A549 (cell line): ENCODE results near the gene RBL1. TPM values are rescaled to one million over a fixed set of nuclear protein-coding genes. Genes with fewer than 3 reads are reported as not detected.

Experiments used
- ATAC-seq, 2 experiments: fragments of 200-7000 bp in 1 of 2; fragments of >200 bp in 1 of 2; cut with Nextera tagmentation in 1 of 2; cut with Tn5 transposase in 1 of 2; 3 replicates each; pipeline versions ENCODE4 v1.8.0 to v1.9.1; 2018 to 2020; ENCODE audit warnings: mild to moderate bottlenecking in 1 of 2, moderate library complexity in 1 of 2
- CTCF ChIA-PET: fragments of 300-600 bp; sonication (Branson Sonifier 250); formaldehyde crosslinking; extraction: SDS; loops from one replicate; lab custom pipeline; 2021; ENCODE audit warnings: antibody characterized with exemption, inconsistent platforms; lab: Yijun Ruan, JAX
- POLR2A ChIA-PET: fragments of 350-600 bp; formaldehyde crosslinking; extraction: SDS; loops from one replicate; lab custom pipeline; 2021; ENCODE audit warnings: antibody characterized with exemption, inconsistent platforms; lab: Yijun Ruan, JAX
- DNase-seq, 2 experiments: peaks; one replicate each; pipeline versions ENCODE4 v3.0.0 to v3.0.0-alpha.2; 2011 to 2016; ENCODE audit warnings: low read depth in 1 of 2, low spot score in 1 of 2
- FAIRE-seq: peaks from 2 replicates; lab custom pipeline; 2011; peaks lifted over from hg19 to GRCh38; lab: Jason Lieb, UNC
- H3K27ac ChIP-seq, 2 experiments: fragments of >200 bp; sonication (Bioruptor Twin); formaldehyde crosslinking; 3 replicates each; pipeline ENCODE4 v1.5.1; 2016 to 2017
- H3K4me1 ChIP-seq: fragments of >200 bp; sonication (Bioruptor Twin); formaldehyde crosslinking; 3 replicates; pipeline ENCODE4 v1.6.1; 2016
- H3K4me2 ChIP-seq: fragments of >200 bp; sonication (Bioruptor Twin); formaldehyde crosslinking; 3 replicates; pipeline ENCODE4 v1.6.1; 2016
- H3K4me3 ChIP-seq: fragments of >200 bp; sonication (Bioruptor Twin); formaldehyde crosslinking; 3 replicates; pipeline ENCODE4 v1.5.1; 2016
- H3K9me3 ChIP-seq: fragments of >200 bp; sonication (Bioruptor Twin); formaldehyde crosslinking; 3 replicates; pipeline ENCODE4 v1.6.1; 2016
- CBX8 ChIP-seq: fragments of 200-600 bp; sonication (generic); IDR thresholded peaks from 2 replicates; pipeline ENCODE4 v1.6.1; 2016
- CEBPB ChIP-seq, 2 experiments: fragments of >200 bp in 1 of 2; sonication (Bioruptor Twin) in 1 of 2; formaldehyde crosslinking in 1 of 2; IDR thresholded peaks; 2 replicates each; pipeline ENCODE4 v1.6.1; 2012 to 2016
- CTCF ChIP-seq: fragments of >200 bp; sonication (Bioruptor Twin); formaldehyde crosslinking; IDR thresholded peaks from 3 replicates; pipeline ENCODE4 v1.5.1; 2016
- FOSL2 ChIP-seq, 2 experiments: fragments of 450-650 bp in 1 of 2; fragments of >200 bp in 1 of 2; sonication (Bioruptor Twin) in 1 of 2; formaldehyde crosslinking; IDR thresholded peaks; 2 replicates each; pipeline versions ENCODE4 v1.5.0 to v1.6.1; 2016 to 2020; ENCODE audit warnings: mild to moderate bottlenecking in 1 of 2, moderate library complexity in 1 of 2
- GATA3 ChIP-seq: IDR thresholded peaks from 2 replicates; pipeline ENCODE4 v1.6.1; 2012; ENCODE audit warnings: borderline replicate concordance
- HOXA7 ChIP-seq: fragments of 250-450 bp; sonication (Bioruptor Pico); IDR thresholded peaks from 2 replicates; pipeline ENCODE4 v1.5.0; 2020; ENCODE audit warnings: mild to moderate bottlenecking, moderate library complexity
- HOXB13 ChIP-seq: fragments of 250-450 bp; sonication (Bioruptor Pico); IDR thresholded peaks from 2 replicates; pipeline ENCODE4 v1.5.0; 2020; ENCODE audit warnings: low read depth, mild to moderate bottlenecking, moderate library complexity
- MAFK ChIP-seq: fragments of 450-650 bp; IDR thresholded peaks from 2 replicates; pipeline ENCODE4 v1.6.1; 2014; ENCODE audit not compliant: partially characterized antibody
- MYC ChIP-seq: IDR thresholded peaks from 2 replicates; pipeline ENCODE4 v1.6.1; 2012; ENCODE audit warnings: mild to moderate bottlenecking, inconsistent platforms, low read length, improper control_type of control experiment, borderline replicate concordance
- POLR2AphosphoS2 ChIP-seq: conservative IDR thresholded peaks from 2 replicates; pipeline ENCODE4 v1.6.1; 2012; ENCODE audit warnings: low read length, improper control_type of control experiment, inconsistent platforms
- RCOR1 ChIP-seq: fragments of 150-350 bp; IDR thresholded peaks from 2 replicates; pipeline ENCODE4 v1.6.1; 2014; ENCODE audit warnings: antibody characterized with exemption, low read length, low read depth
- RFX5 ChIP-seq: fragments of 450-650 bp; IDR thresholded peaks from 2 replicates; pipeline ENCODE4 v1.7.1; 2014; ENCODE audit warnings: antibody characterized with exemption, mild to moderate bottlenecking, moderate library complexity
- SMC3 ChIP-seq: fragments of >200 bp; sonication (Bioruptor Twin); formaldehyde crosslinking; IDR thresholded peaks from 3 replicates; pipeline ENCODE4 v1.6.1; 2018; ENCODE audit warnings: inconsistent platforms
- TFCP2L1 ChIP-seq: fragments of 250-450 bp; sonication (Bioruptor Pico); IDR thresholded peaks from 2 replicates; pipeline ENCODE4 v1.5.0; 2021; ENCODE audit warnings: mild to moderate bottlenecking
- ZNF302 ChIP-seq: fragments of 250-450 bp; sonication (Bioruptor Pico); IDR thresholded peaks from 2 replicates; pipeline ENCODE4 v1.9.0; 2021; ENCODE audit warnings: inconsistent platforms, mild to moderate bottlenecking, moderate library complexity
- ZSCAN20 ChIP-seq: fragments of 250-450 bp; sonication (Bioruptor Pico); IDR thresholded peaks from 2 replicates; pipeline ENCODE4 v1.8.0; 2022; ENCODE audit warnings: mild to moderate bottlenecking, moderate library complexity
- WGBS: methylation state at CpG from one replicate; pipeline ENCODE4 v1.1.6; 2017; ENCODE audit errors: missing lambda C conversion rate; 5-methylcytosine and 5-hydroxymethylcytosine counted together
- polyA plus RNA-seq, 4 experiments: library from polyadenylated mRNA; depleted of rRNA in 3 of 4; stranded (reverse); fragments of >200 nt; fragmentation: RNase III in 1 of 4; extraction: RNeasy Plus Mini Kit Qiagen cat#74134 plus additional on column Dnase treatment in 1 of 4; gene quantifications; 2 replicates in 3 of 4; 3 replicates in 1 of 4; pipeline ENCODE4 v1.2.3, GENCODE V29; 2011 to 2017
- TF ChIP-seq, protein P1 (sequence below): IDR thresholded peaks from 2 replicates; pipeline ENCODE4 v1.6.1; 2012; ENCODE audit warnings: low read depth, borderline replicate concordance
- TF ChIP-seq, protein P2 (sequence below): fragments of 250-450 bp; sonication (Bioruptor Pico); IDR thresholded peaks from 2 replicates; pipeline ENCODE4 v1.5.0; 2021; ENCODE audit warnings: mild to moderate bottlenecking, moderate library complexity, borderline replicate concordance

RBL1 gene
- polyA plus RNA-seq, 2 of the 4 experiments (the other 2 are of a cell fraction): 10.2 to 17.1 TPM

DNA sequence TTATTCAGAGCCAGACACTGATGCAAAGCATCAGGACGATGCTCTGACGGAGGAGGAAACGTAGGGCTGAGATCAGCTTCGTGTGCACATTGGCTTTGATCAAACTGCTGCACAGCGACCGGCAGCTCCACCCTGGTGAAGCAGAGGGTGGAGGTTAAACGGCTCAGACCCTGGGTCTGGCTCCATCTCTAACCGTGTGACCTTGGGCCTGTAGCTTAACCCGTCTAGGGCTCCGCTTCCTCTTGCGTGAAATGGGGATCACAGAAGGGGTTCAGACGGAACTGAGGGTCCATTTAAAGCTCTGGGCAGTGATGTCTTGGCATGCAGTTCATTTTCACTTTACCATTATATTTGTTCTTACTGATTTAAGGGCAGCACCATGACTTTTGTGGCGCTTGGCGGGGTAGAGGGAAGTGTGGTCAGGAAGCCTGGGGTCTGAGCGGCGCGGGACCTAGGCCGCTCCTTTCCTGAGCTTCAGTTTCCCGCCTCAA, 644 bp downstream of the RBL1 start:
- CTCF ChIA-PET: interaction anchor here (1.3 to 1.6 kb wide), 2 partner anchors 78 to 97 kb away, joined by 4 to 5 read pairs; no protein-coding TSS in a partner anchor
- no peaks in the 10 kb centered on the region for H3K9me3 ChIP-seq
- peak overlapping the region; percentile 89 to 93 for H3K27ac ChIP-seq
- POLR2A ChIA-PET: interaction anchor here (0.9 to 1.3 kb wide), 2 partner anchors 41 to 84 kb away, joined by 3 to 9 read pairs; partner anchors contain the start of genes MROH8 and RPN2
- DNase-seq (peak in 1 of 2 experiments; percentile 35), ATAC-seq (peak; percentile 48 to 54), FAIRE-seq (no peak)
- TF ChIP-seq, protein P1, sequence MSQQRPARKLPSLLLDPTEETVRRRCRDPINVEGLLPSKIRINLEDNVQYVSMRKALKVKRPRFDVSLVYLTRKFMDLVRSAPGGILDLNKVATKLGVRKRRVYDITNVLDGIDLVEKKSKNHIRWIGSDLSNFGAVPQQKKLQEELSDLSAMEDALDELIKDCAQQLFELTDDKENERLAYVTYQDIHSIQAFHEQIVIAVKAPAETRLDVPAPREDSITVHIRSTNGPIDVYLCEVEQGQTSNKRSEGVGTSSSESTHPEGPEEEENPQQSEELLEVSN: 0 out of 2 replicates have a peak, but pooled peaks have one; percentile 10
- no peak for TF ChIP-seq SMC3
- TF ChIP-seq, all 56 proteins: peak for 1
- Histone ChIP-seq H3K4me2 (peak overlapping the region; percentile 82), H3K4me3 (peak overlapping the region; percentile 72), H3K4me1 (peaks cover 14% of the 10 kb centered on the region)
- WGBS: 8% methylated on average over 18 of the region's 19 CpGs

- TF ChIP-seq, protein P2, sequence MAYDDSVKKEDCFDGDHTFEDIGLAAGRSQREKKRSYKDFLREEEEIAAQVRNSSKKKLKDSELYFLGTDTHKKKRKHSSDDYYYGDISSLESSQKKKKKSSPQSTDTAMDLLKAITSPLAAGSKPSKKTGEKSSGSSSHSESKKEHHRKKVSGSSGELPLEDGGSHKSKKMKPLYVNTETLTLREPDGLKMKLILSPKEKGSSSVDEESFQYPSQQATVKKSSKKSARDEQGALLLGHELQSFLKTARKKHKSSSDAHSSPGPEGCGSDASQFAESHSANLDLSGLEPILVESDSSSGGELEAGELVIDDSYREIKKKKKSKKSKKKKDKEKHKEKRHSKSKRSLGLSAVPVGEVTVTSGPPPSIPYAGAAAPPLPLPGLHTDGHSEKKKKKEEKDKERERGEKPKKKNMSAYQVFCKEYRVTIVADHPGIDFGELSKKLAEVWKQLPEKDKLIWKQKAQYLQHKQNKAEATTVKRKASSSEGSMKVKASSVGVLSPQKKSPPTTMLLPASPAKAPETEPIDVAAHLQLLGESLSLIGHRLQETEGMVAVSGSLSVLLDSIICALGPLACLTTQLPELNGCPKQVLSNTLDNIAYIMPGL (CRISPR knock-in tag): no peak
- peak; percentile 31 to 44; a peak in 2 of 4 replicates for TF ChIP-seq CEBPB (IDR thresholded peaks at IDR 0.05)
- Histone ChIP-seq H3K27ac (no peak overlapping the region), H3K4me3 (no peak overlapping the region), H3K9me3 (no peaks in the 10 kb centered on the region), H3K4me1 (peaks cover 9% of the 10 kb centered on the region), H3K4me2 (no peak overlapping the region)
- FAIRE-seq (no peak), DNase-seq (no peak), ATAC-seq (no peak)
- WGBS: 93% methylated on average over 2 of the region's 2 CpGs
- CTCF ChIA-PET: no interaction called here
- POLR2A ChIA-PET: no interaction called here
These were observed 5.4 kb downstream of the RBL1 start for GRCh38 chr20:37090407-37090806.

GRCh38 chr20:37081717-37082289, 14.0 kb downstream of the RBL1 start:
- TF ChIP-seq CBX8 (no peak), GATA3 (no peak), RCOR1 (no peak), HOXB13 (CRISPR knock-in tag) (no peak), FOSL2 (IDR thresholded peaks at IDR 0.05) (no peak), FOSL2 (CRISPR knock-in tag; IDR thresholded peaks at IDR 0.05) (no peak), POLR2AphosphoS2 (no peak), TFCP2L1 (CRISPR knock-in tag) (no peak), ZNF302 (CRISPR knock-in tag) (no peak), MYC (no peak), RFX5 (no peak), CTCF (peak; percentile 28; the same call in 1 of the 3 replicates), ZSCAN20 (CRISPR knock-in tag) (no peak), MAFK (peak; percentile 4), HOXA7 (CRISPR knock-in tag) (no peak)
- ATAC-seq (peak; percentile 40 to 47; a peak in 2 of 6 replicates), FAIRE-seq (no peak), DNase-seq (no peak)
- H3K4me2 ChIP-seq: no peak overlapping the region
- no peaks in the 10 kb centered on the region for H3K9me3 ChIP-seq
- POLR2A ChIA-PET: no interaction called here
- no peak overlapping the region for H3K4me3 ChIP-seq
- 94% methylated on average over 5 of the region's 5 CpGs for WGBS
- no peak overlapping the region for H3K27ac ChIP-seq
- CTCF ChIA-PET: interaction anchor here (0.6 to 1.7 kb wide), 2 partner anchors 16 to 84 kb away, joined by 3 to 5 read pairs; no protein-coding TSS in a partner anchor
- peaks cover 3% of the 10 kb centered on the region; the same call in 1 of the 3 replicates for H3K4me1 ChIP-seq
